ENCODE measurements around the gene PLIN5.

GRCh38 chr19:4507150-4507452 is 27.9 kb downstream of the PLIN5 start:
- TF ChIP-seq CTCF (conservative IDR thresholded peaks at IDR 0.05 in 1 of 2, IDR thresholded peaks at IDR 0.05 in 1 of 2; ENCODE audit: low read depth in 1 of 2, low read length in 2 of 2) (no peak), EZH2 (IDR thresholded peaks at IDR 0.05; ENCODE audit: low read length, missing control alignments) (no peak)
